ENCODE data around the gene ACOT9. TPM values are rescaled to one million over a fixed set of nuclear protein-coding genes. Genes with fewer than 3 reads are reported as not detected.
"Not testable (repeated sequence)": the region's sequence is repeated elsewhere in the genome, so short reads cannot be mapped to it uniquely, and the experiment has no call there.

ACOT9 gene
- total and polyA plus RNA-seq, 9 donors = 23.0 to 43.3 (median 28.3) TPM

DNA sequence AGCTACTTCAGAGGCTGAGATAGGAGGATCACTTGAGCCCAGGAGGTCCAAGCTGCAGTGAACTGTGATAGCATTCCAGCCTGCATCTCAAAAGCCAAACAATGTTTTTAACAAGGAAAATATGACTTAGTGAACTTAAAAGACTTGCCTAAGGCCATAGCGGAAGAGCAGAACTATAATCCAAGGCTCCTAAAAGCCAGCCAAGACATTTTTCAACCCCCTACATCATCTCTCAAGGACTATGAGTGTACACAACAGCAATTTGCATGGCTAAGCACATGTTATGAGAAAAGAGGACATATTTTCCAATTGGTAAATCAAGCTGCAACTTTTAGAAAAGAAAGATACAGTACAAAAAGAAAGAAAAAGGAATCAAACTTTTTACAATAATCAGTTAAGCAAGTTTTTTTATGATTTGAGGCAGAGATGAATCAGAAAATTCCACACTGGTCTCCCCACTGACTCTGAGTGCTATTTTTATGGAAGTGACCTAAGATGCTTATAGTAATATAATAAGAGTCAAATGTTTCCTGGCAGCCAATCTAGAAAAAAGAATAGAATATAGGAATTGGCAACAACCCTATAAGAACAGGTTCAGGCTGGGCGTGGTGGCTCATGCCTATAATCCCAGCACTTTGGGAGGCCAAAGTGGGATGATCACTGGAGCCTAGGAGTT, 9.8 kb upstream of the ACOT9 start:
- Histone ChIP-seq H3K27me3 (no peaks in the 10 kb centered on the region), H3K9me3 (no peaks in the 10 kb centered on the region), H3K27ac (no peak overlapping the region), H3K4me1 (ENCODE audit: insufficient read depth) (no peaks in the 10 kb centered on the region), H3K36me3 (no peaks in the 10 kb centered on the region), H3K4me3 (no peak overlapping the region)
- no peak for DNase-seq
- TF ChIP-seq POLR2A (IDR thresholded peaks at IDR 0.05) = no peak
- WGBS, 3 donors = 52 to 56% (median 52%) methylated on average over 2 of the region's 2 CpGs
- intact Hi-C loops (cut with DNase I) = no loop called here

DNA sequence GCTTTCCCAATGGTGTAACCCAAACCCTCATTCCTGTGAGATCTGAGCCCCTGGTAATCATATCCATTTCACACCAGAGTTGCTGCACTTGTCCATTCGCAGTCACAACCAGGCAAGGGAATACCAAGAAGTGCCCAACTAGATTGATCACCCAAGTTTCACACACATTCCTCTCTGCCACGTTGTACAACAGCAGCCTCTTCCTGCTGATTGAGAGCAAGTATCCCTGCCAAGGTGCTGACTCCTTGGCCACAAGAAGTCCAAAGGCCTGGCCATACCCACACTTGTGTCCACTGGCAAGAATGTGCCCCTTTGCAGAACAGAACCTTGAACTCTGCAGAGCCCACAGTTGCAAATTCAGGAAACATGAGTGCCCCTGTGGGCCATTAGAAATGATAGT, 6.5 kb upstream of the ACOT9 start:
- no peaks in the 10 kb centered on the region for H3K9me3 ChIP-seq
- TF ChIP-seq POLR2A (IDR thresholded peaks at IDR 0.05) (no peak), EP300 (IDR thresholded peaks at IDR 0.05) (no peak)
- TF ChIP-seq, protein P1, sequence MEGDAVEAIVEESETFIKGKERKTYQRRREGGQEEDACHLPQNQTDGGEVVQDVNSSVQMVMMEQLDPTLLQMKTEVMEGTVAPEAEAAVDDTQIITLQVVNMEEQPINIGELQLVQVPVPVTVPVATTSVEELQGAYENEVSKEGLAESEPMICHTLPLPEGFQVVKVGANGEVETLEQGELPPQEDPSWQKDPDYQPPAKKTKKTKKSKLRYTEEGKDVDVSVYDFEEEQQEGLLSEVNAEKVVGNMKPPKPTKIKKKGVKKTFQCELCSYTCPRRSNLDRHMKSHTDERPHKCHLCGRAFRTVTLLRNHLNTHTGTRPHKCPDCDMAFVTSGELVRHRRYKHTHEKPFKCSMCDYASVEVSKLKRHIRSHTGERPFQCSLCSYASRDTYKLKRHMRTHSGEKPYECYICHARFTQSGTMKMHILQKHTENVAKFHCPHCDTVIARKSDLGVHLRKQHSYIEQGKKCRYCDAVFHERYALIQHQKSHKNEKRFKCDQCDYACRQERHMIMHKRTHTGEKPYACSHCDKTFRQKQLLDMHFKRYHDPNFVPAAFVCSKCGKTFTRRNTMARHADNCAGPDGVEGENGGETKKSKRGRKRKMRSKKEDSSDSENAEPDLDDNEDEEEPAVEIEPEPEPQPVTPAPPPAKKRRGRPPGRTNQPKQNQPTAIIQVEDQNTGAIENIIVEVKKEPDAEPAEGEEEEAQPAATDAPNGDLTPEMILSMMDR (IDR thresholded peaks at IDR 0.05) = no peak
- intact Hi-C loops (cut with DNase I) = no loop called here
- H3K27ac ChIP-seq = no peak overlapping the region
- H3K36me3 ChIP-seq = no peaks in the 10 kb centered on the region
- H3K27me3 ChIP-seq = no peaks in the 10 kb centered on the region
- no peak for DNase-seq
- 46 to 63% (median 57%) methylated on average over 2 of the region's 2 CpGs for WGBS, 3 donors
- no peaks in the 10 kb centered on the region for H3K4me1 ChIP-seq (ENCODE audit: insufficient read depth)
- no peak overlapping the region for H3K4me3 ChIP-seq

DNA sequence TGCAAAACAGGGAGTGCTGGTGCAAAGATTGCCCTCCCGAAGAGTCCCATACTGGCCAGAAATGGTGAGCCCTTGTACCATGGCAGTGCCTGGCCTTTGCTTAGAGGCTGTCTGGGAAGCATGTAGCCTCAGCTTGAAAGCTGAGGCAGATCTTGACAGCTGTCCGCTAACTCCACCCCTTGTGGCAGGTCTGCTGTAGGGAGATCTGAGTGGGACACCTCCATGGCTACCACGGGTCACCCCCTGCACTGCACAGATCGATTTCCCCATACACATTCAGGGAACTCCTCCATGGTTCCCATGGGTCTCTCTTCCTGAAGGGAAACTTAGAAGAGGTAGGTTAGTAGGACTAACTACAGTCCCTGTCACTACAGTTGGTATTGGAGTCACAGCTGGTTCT, 6.1 kb upstream of the ACOT9 start:
- H3K27me3 ChIP-seq = no peaks in the 10 kb centered on the region
- H3K27ac ChIP-seq = no peak overlapping the region
- no peak for DNase-seq
- no peaks in the 10 kb centered on the region for H3K9me3 ChIP-seq
- no peaks in the 10 kb centered on the region for H3K36me3 ChIP-seq
- H3K4me3 ChIP-seq = no peak overlapping the region
- no peaks in the 10 kb centered on the region for H3K4me1 ChIP-seq (ENCODE audit: insufficient read depth)
- TF ChIP-seq EP300 (IDR thresholded peaks at IDR 0.05) (no peak), POLR2A (IDR thresholded peaks at IDR 0.05) (no peak)
- TF ChIP-seq, protein P1 (IDR thresholded peaks at IDR 0.05) = no peak
- WGBS, 3 donors = 69 to 88% (median 83%) methylated on average over 4 of the region's 4 CpGs
- intact Hi-C loops (cut with DNase I) = no loop called here

DNA sequence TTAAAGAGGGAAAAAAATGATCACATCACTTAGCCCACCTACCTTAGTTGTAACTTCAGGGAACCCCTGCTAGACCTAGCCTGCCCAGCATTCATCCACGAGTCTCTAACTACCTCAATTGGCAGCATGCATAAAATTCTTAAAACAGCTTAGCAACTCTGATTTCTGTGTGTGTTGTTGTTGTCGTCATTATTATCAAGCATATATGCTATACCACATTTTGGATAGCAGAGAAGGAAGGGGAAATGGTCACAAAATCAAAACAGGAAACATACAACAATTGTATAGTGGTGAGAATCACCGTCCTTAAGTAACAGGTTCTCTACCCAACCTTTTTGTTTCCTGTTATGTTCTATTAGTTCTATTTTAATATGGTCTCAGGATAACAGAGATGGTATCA, 2.7 kb upstream of the ACOT9 start:
- Histone ChIP-seq H3K27me3 (no peaks in the 10 kb centered on the region), H3K27ac (no peak overlapping the region), H3K4me1 (ENCODE audit: insufficient read depth) (no peaks in the 10 kb centered on the region), H3K9me3 (no peaks in the 10 kb centered on the region), H3K36me3 (no peaks in the 10 kb centered on the region), H3K4me3 (no peak overlapping the region)
- intact Hi-C loops (cut with DNase I) = no loop called here
- 56 to 68% (median 68%) methylated on average over 3 of the region's 3 CpGs for WGBS, 3 donors
- TF ChIP-seq, protein P1 (IDR thresholded peaks at IDR 0.05) = no peak
- TF ChIP-seq POLR2A (IDR thresholded peaks at IDR 0.05) (no peak), EP300 (IDR thresholded peaks at IDR 0.05) (no peak)
- no peak for DNase-seq

DNA sequence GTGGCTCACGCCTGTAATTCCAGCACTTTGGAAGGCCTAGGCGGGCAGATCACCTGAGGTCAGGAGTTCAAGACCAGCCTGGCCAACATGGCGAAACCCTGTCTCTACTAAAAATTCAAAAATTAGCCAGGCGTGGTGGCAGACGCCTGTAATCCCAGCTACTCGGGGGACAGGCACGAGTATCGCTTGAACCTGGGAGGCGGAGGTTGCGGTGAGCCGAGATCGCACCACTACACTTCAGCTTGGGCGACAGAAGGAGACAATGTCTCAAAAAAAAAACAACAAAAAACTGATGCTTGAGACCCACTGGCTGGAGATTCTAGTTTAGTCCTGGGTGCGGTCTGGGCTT, 521 bp upstream of the ACOT9 start:
- H3K4me1 ChIP-seq (ENCODE audit: insufficient read depth); DNase-seq; H3K27me3 ChIP-seq; H3K36me3 ChIP-seq; H3K9me3 ChIP-seq; intact Hi-C loops (cut with DNase I): not testable (repeated sequence)
- WGBS, 3 donors = 61 to 68% (median 67%) methylated on average over 14 of the region's 14 CpGs
- Histone ChIP-seq H3K4me3 (peak overlapping the region; percentile 11), H3K27ac (peak overlapping the region; percentile 62 to 86)

All from ovary (tissue), 9 donors.